WTC11 (cell line): ENCODE results near the gene FARSA.

Experiments used
- CTCF ChIP-seq: fragments of 200-600 bp; IDR thresholded peaks from 2 replicates; pipeline ENCODE4 v1.8.0; 2022; ENCODE audit warnings: antibody characterized with exemption
- TCF7 ChIP-seq: sonication (generic); formaldehyde crosslinking; IDR thresholded peaks from 2 replicates; pipeline ENCODE4 v1.8.0; 2022; ENCODE audit warnings: mild to moderate bottlenecking, low read depth, missing genetic modification reagents, moderate library complexity

- TF ChIP-seq CTCF (no peak), TCF7 (CRISPR knock-in tag) (no peak)
These were observed 15.3 kb upstream of the FARSA start for GRCh38 chr19:12948612-12949362.
